HepG2 (cell line): ENCODE measurements around the gene INTS4. TPM values are rescaled to one million over a fixed set of nuclear protein-coding genes. Genes with fewer than 3 reads are reported as not detected.
"Not testable (repeated sequence)": the region's sequence is repeated elsewhere in the genome, so short reads cannot be mapped to it uniquely, and the experiment has no call there.

ENCODE experiments used
- ATAC-seq: fragments of 200-7000 bp; cut with Tn5 transposase; 3 replicates; pipeline ENCODE4 v1.9.1; 2020; ENCODE audit warnings: mild to moderate bottlenecking, moderate library complexity
- BruUV-seq: library from RNA; stranded (reverse); fragments of 400-500 nt; replicated peaks from 2 replicates; lab custom pipeline; 2021; lab: Mats Ljungman, UMichigan
- CTCF ChIA-PET: fragments of 300-600 bp; formaldehyde crosslinking; extraction: SDS; loops from one replicate; lab custom pipeline; 2021; ENCODE audit warnings: low total read pairs, inconsistent platforms, low intra/inter-chr PET ratio; lab: Yijun Ruan, JAX
- POLR2A ChIA-PET: fragments of 350-600 bp; sonication (Branson Sonifier 250); formaldehyde crosslinking; loops from one replicate; lab custom pipeline; 2020; ENCODE audit warnings: antibody characterized with exemption, inconsistent platforms; lab: Yijun Ruan, JAX
- DNase-seq: peaks from one replicate; pipeline ENCODE4 v3.0.0-alpha.2; 2015; ENCODE audit warnings: low spot score
- FAIRE-seq: peaks from 3 replicates; lab custom pipeline; 2011; peaks lifted over from hg19 to GRCh38; lab: Jason Lieb, UNC
- H2AFZ ChIP-seq: one replicate; pipeline ENCODE4 v1.6.1; 2011; ENCODE audit warnings: low read length, inconsistent platforms
- H3K27ac ChIP-seq: fragments of 300-600 bp; 3 replicates; pipeline ENCODE4 v1.8.0; 2011; ENCODE audit warnings: mixed run types, mild to moderate bottlenecking, mixed read lengths, low read length, inconsistent platforms; ENCODE audit not compliant: insufficient read depth; ENCODE audit errors: extremely low read length
- H3K27me3 ChIP-seq, 2 experiments: fragments of 200-600 bp in 1 of 2; 2 replicates in 1 of 2; 3 replicates in 1 of 2; pipeline versions ENCODE4 v1.6.0 to v1.8.0; 2011; ENCODE audit warnings: low read length in 2 of 2, mild to moderate bottlenecking in 2 of 2, moderate library complexity in 2 of 2, inconsistent platforms in 1 of 2; ENCODE audit not compliant: insufficient read depth in 2 of 2, control insufficient read depth in 1 of 2
- H3K36me3 ChIP-seq, 2 experiments: fragments of 200-600 bp in 1 of 2; replicated peaks in 1 of 2; 2 replicates in 1 of 2; 3 replicates in 1 of 2; pipeline versions ENCODE4 v1.5.1 to v1.8.0; 2011; ENCODE audit warnings: low read length in 2 of 2, inconsistent platforms in 1 of 2; ENCODE audit not compliant: insufficient read depth in 2 of 2, control insufficient read depth in 1 of 2
- H3K4me1 ChIP-seq: 2 replicates; pipeline ENCODE4 v1.5.1; 2012; ENCODE audit warnings: low read length, inconsistent platforms; ENCODE audit not compliant: insufficient read depth
- H3K4me2 ChIP-seq: 2 replicates; pipeline ENCODE4 v1.6.0; 2011; ENCODE audit warnings: low read depth, low read length, inconsistent platforms
- H3K4me3 ChIP-seq, 3 experiments: fragments of 200-600 bp in 1 of 3; sonication (generic), shearing (Covaris generic) in 1 of 3; replicated peaks in 1 of 3; 2 replicates each; pipeline ENCODE4 v1.5.1; 2011 to 2016; ENCODE audit warnings: low read length in 3 of 3, inconsistent platforms in 2 of 3, low read depth in 2 of 3, mild to moderate bottlenecking in 2 of 3, control low read depth in 1 of 3, mixed read lengths in 1 of 3; ENCODE audit not compliant: insufficient read depth in 1 of 3
- H3K79me2 ChIP-seq: one replicate; pipeline ENCODE4 v1.6.1; 2011; ENCODE audit warnings: low read length, inconsistent platforms; ENCODE audit not compliant: insufficient read depth
- H3K9ac ChIP-seq: 2 replicates; pipeline ENCODE4 v1.6.0; 2011; ENCODE audit warnings: mild to moderate bottlenecking, low read depth, low read length, inconsistent platforms; ENCODE audit not compliant: insufficient read depth
- H3K9me3 ChIP-seq: 2 replicates; pipeline ENCODE4 v1.5.1; 2012; ENCODE audit warnings: mild to moderate bottlenecking, low read length
- H4K20me1 ChIP-seq: 2 replicates; pipeline ENCODE4 v1.6.0; 2011; ENCODE audit warnings: inconsistent platforms, mild to moderate bottlenecking, low read length, moderate library complexity; ENCODE audit not compliant: insufficient read depth
- ARNTL ChIP-seq: sonication (generic); formaldehyde crosslinking; IDR thresholded peaks from 2 replicates; pipeline ENCODE4 v1.4.0; 2020; ENCODE audit warnings: mild to moderate bottlenecking, missing genetic modification reagents
- HHEX ChIP-seq: IDR thresholded peaks from 2 replicates; pipeline ENCODE4 v1.6.1; 2016; ENCODE audit warnings: control low read depth
- PAWR ChIP-seq: sonication (generic); formaldehyde crosslinking; IDR thresholded peaks from 2 replicates; pipeline ENCODE4 v1.4.0; 2020; ENCODE audit warnings: missing genetic modification reagents, mild to moderate bottlenecking, borderline replicate concordance
- PCBP1 ChIP-seq: fragments of 200-400 bp; formaldehyde crosslinking; IDR thresholded peaks from 2 replicates; pipeline ENCODE4 v1.6.1; 2017; ENCODE audit warnings: mild to moderate bottlenecking, low read depth, low read length, borderline replicate concordance
- RERE ChIP-seq: IDR thresholded peaks from 2 replicates; pipeline ENCODE4 v1.6.1; 2016; ENCODE audit warnings: low read depth, missing genetic modification reagents, missing compliant biosample characterization
- ZFP1 ChIP-seq: IDR thresholded peaks from 2 replicates; pipeline ENCODE4 v1.6.1; 2016
- ZNF329 ChIP-seq: sonication (generic); formaldehyde crosslinking; IDR thresholded peaks from 2 replicates; pipeline ENCODE4 v1.9.0; 2021; ENCODE audit warnings: low read depth, mild to moderate bottlenecking, missing genetic modification reagents
- ZNF501 ChIP-seq: sonication (generic); formaldehyde crosslinking; IDR thresholded peaks from 2 replicates; pipeline ENCODE4 v1.5.1; 2020; ENCODE audit warnings: mild to moderate bottlenecking, moderate library complexity, missing genetic modification reagents
- ZNF775 ChIP-seq: sonication (generic); formaldehyde crosslinking; IDR thresholded peaks from 2 replicates; pipeline ENCODE4 v1.4.0; 2020; ENCODE audit warnings: missing genetic modification reagents, mild to moderate bottlenecking, moderate library complexity, borderline replicate concordance
- WGBS: methylation state at CpG from one replicate; pipeline ENCODE4 v1.1.6; 2017; ENCODE audit warnings: low lambda C conversion rate; 5-methylcytosine and 5-hydroxymethylcytosine counted together
- in situ Hi-C: cut with HindIII; loops from 2 replicates; pipeline ENCODE4 v1.10.0; 2017; ENCODE audit warnings: low pct_unique_long_range_greater_than_20kb; ENCODE audit not compliant: extremely low pct_ligation_motif_present
- intact Hi-C: fragments of 100-400 bp; cut with micrococcal nuclease; formaldehyde crosslinking; loops from one replicate; pipeline ENCODE4 v1.10.0; 2022; ENCODE audit not compliant: unreplicated experiment
- polyA plus RNA-seq, 8 experiments: library from polyadenylated mRNA; depleted of rRNA in 3 of 8; stranded (reverse) in 7 of 8; unstranded in 1 of 8; fragments of >200 nt; fragmentation: Illumina TruSeq in 4 of 8; extraction: Trizol in 4 of 8; gene quantifications; 2 replicates each; pipeline versions ENCODE4 v1.2.1 to v1.2.3, GENCODE V29; 2011 to 2016; ENCODE audit warnings: low read depth in 4 of 8, missing spikeins in 1 of 8, mixed read lengths in 1 of 8; ENCODE audit not compliant: insufficient read depth in 1 of 8
- total RNA-seq, 5 experiments: library from RNA; depleted of rRNA; stranded (reverse); fragments of >200 nt; fragmentation: Illumina TruSeq; extraction: Trizol; gene quantifications; 2 replicates each; pipeline ENCODE4 v1.2.3, GENCODE V29; 2016; ENCODE audit warnings: low read depth in 1 of 5

The INTS4 gene
- total and polyA plus RNA-seq, 2 of the 13 experiments (the other 11 are each of a cell fraction or from before 2014, with no cell fraction given) = 37.3 to 44.8 TPM

GRCh38 chr11:77866336-77866735 is 128.1 kb downstream of the INTS4 start:
- WGBS = 84% methylated on average over 1 of the region's 1 CpG
- Histone ChIP-seq H3K4me3 (no peak overlapping the region), H4K20me1 (no peaks in the 10 kb centered on the region), H3K9me3 (no peaks in the 10 kb centered on the region), H3K27ac (no peak overlapping the region), H2AFZ (no peak overlapping the region), H3K27me3 (no peaks in the 10 kb centered on the region), H3K36me3 (peaks cover 2 to 7% of the 10 kb centered on the region in 2 experiments; a peak in 4 of 5 replicates), H3K4me1 (no peaks in the 10 kb centered on the region), H3K4me2 (no peak overlapping the region), H3K79me2 (no peaks in the 10 kb centered on the region), H3K9ac (no peak overlapping the region)
- in situ Hi-C loops = no loop called here
- no peak for TF ChIP-seq PCBP1
- intact Hi-C loops = no loop called here
- DNase-seq (no peak), ATAC-seq (no peak), FAIRE-seq (no peak)
- POLR2A ChIA-PET = no interaction called here
- BruUV-seq = no TSS peak
- CTCF ChIA-PET = no interaction called here

DNA sequence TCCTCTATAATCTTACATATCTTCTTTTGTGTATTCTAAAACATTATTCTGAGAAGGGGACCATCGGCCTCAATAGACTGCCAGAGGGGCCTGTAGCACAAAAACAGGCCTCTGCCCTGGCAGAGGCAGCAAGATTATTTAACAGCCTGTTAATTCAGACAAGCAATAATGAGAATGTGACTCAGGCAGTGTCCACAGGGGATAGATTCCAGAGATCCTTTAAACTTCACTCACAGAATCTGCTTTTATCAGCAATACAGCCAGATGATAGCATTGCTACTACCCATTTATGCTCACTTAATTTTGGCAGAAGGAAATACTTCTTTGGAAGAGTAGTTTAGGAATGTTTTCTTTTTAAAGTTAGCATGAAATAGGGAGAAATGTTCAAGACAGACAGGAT is 128.7 kb downstream of the INTS4 start:
- H3K27ac ChIP-seq = no peak overlapping the region
- H3K36me3 ChIP-seq = peaks cover 2 to 6% of the 10 kb centered on the region in 2 experiments; a peak in 4 of 5 replicates
- H3K9ac ChIP-seq = no peak overlapping the region
- no peaks in the 10 kb centered on the region for H4K20me1 ChIP-seq
- H3K4me2 ChIP-seq = no peak overlapping the region
- no peaks in the 10 kb centered on the region for H3K27me3 ChIP-seq
- ChIA-PET CTCF (no interaction called here), POLR2A (no interaction called here)
- no peak for TF ChIP-seq ZFP1
- TF ChIP-seq RERE (CRISPR knock-in tag) = no peak
- no peak for TF ChIP-seq ARNTL (CRISPR knock-in tag)
- TF ChIP-seq ZNF501 (CRISPR knock-in tag) = no peak
- no peak for TF ChIP-seq PAWR
- TF ChIP-seq ZNF775 (CRISPR knock-in tag) = no peak
- no peak for TF ChIP-seq ZNF329 (CRISPR knock-in tag)
- TF ChIP-seq HHEX (CRISPR knock-in tag) = no peak
- H3K79me2 ChIP-seq = no peaks in the 10 kb centered on the region
- in situ Hi-C loops (no loop called here), intact Hi-C loops (no loop called here)
- no peak for ATAC-seq
- WGBS = 89% methylated on average over 1 of the region's 1 CpG
- no peak overlapping the region for H2AFZ ChIP-seq
- H3K4me3 ChIP-seq = no peak overlapping the region
- no peaks in the 10 kb centered on the region for H3K4me1 ChIP-seq
- BruUV-seq = no TSS peak
- no peaks in the 10 kb centered on the region for H3K9me3 ChIP-seq
- no peak for FAIRE-seq
- DNase-seq = no peak

GRCh38 chr11:77861444-77861843 is 133.0 kb downstream of the INTS4 start:
- H4K20me1 ChIP-seq, BruUV-seq, CTCF ChIA-PET, ATAC-seq, FAIRE-seq, H3K4me2 ChIP-seq, POLR2A ChIA-PET, DNase-seq, H3K4me3 ChIP-seq, H3K27ac ChIP-seq, H3K79me2 ChIP-seq, H3K36me3 ChIP-seq, H3K27me3 ChIP-seq, H3K4me1 ChIP-seq, H3K9ac ChIP-seq, H3K9me3 ChIP-seq, H2AFZ ChIP-seq, in situ Hi-C loops, intact Hi-C loops: not testable (repeated sequence)
- WGBS = 98% methylated on average over 6 of the region's 10 CpGs
